GM18502 (cell line): ENCODE data around the gene NDUFS2.

ENCODE experiments used
- ATAC-seq: cut with Tn5 transposase; IDR thresholded peaks from one replicate; pipeline ENCODE4 v1.9.1; 2021; ENCODE audit warnings: mild to moderate bottlenecking; ENCODE audit not compliant: unreplicated experiment, poor library complexity

NDUFS2 gene

GRCh38 chr1:161192476-161193465, 9.4 kb upstream of the NDUFS2 start:
- ATAC-seq, result peak; percentile 61

- ATAC-seq, result no peak
These were observed 8.5 kb upstream of the NDUFS2 start for GRCh38 chr1:161193561-161194235.

- no peak for ATAC-seq
These were observed 7.0 kb upstream of the NDUFS2 start for GRCh38 chr1:161195171-161195570.

GRCh38 chr1:161196111-161196510, 6.1 kb upstream of the NDUFS2 start:
- no peak for ATAC-seq

- no peak for ATAC-seq
These were observed 5.4 kb upstream of the NDUFS2 start for GRCh38 chr1:161196521-161197451.

GRCh38 chr1:161197560-161198193, 4.5 kb upstream of the NDUFS2 start:
- no peak for ATAC-seq

- ATAC-seq, result no peak
These were observed 3.8 kb upstream of the NDUFS2 start for GRCh38 chr1:161198194-161198896.

- no peak for ATAC-seq
These were observed 3.2 kb upstream of the NDUFS2 start, which contains the start of gene ADAMTS4 for GRCh38 chr1:161198897-161199431. Gene ADAMTS4 (minus strand): TSS chr1:161199054. CDS start chr1:161198627, 427 bp downstream.

GRCh38 chr1:161199506-161200139, 2.5 kb upstream of the NDUFS2 start:
- no peak for ATAC-seq

GRCh38 chr1:161200421-161200991, 1.7 kb upstream of the NDUFS2 start:
- ATAC-seq, result no peak

GRCh38 chr1:161200992-161201835, 953 bp upstream of the NDUFS2 start:
- no peak for ATAC-seq

GRCh38 chr1:161206411-161207140, 4.4 kb downstream of the NDUFS2 start:
- no peak for ATAC-seq

GRCh38 chr1:161207173-161207572, 5.0 kb downstream of the NDUFS2 start:
- ATAC-seq, result no peak

- ATAC-seq, result peak; percentile 63
These were observed 7.7 kb downstream of the NDUFS2 start for GRCh38 chr1:161209790-161210409.

GRCh38 chr1:161214369-161214768, 12.2 kb downstream of the NDUFS2 start:
- no peak for ATAC-seq

GRCh38 chr1:161215076-161215475, 12.9 kb downstream of the NDUFS2 start, which contains the start of gene FCER1G:
Gene FCER1G (plus strand): TSS chr1:161215295. CDS start chr1:161215322, 27 bp downstream.
- ATAC-seq, result no peak
